ENCODE results near the gene CLRN1. TPM values are rescaled to one million over a fixed set of nuclear protein-coding genes. Genes with fewer than 3 reads are reported as not detected.
"Not testable (repeated sequence)": the region's sequence is repeated elsewhere in the genome, so short reads cannot be mapped to it uniquely, and the experiment has no call there.

CLRN1 gene
- total RNA-seq, 1 experiment from 2014 or later = not detected

- H3K9me3 Mint-ChIP-seq (ENCODE audit: unreplicated experiment) = no peaks in the 10 kb centered on the region
- no peaks in the 10 kb centered on the region for H3K27me3 ChIP-seq (replicated peaks; ENCODE audit: control insufficient read depth, insufficient read depth, low read length)
- no peaks in the 10 kb centered on the region for H3K36me3 Mint-ChIP-seq (ENCODE audit: insufficient read depth, unreplicated experiment)
- no TSS peak for BruUV-seq (replicated peaks)
- no peak overlapping the region for H3K4me3 Mint-ChIP-seq (ENCODE audit: unreplicated experiment)
- H3K27me3 Mint-ChIP-seq (ENCODE audit: insufficient read depth, unreplicated experiment) = peaks cover 21% of the 10 kb centered on the region
- H3K36me3 ChIP-seq (ENCODE audit: control insufficient read depth, insufficient read depth, low read length) = no peaks in the 10 kb centered on the region
- CTCF ChIA-PET = no interaction called here
- H3K4me3 ChIP-seq (ENCODE audit: low read depth, low read length) = no peak overlapping the region
- DNase-seq = no peak
- intact Hi-C loops (cut with micrococcal nuclease; ENCODE audit: unreplicated experiment) = no loop called here
- TF ChIP-seq CTCF (IDR thresholded peaks at IDR 0.05; ENCODE audit: insufficient read depth in 1 of 2, low read depth in 1 of 2, low read length in 1 of 2, severe bottlenecking in 1 of 2, unreplicated experiment in 1 of 2) = no peak
- H3K27ac Mint-ChIP-seq (ENCODE audit: unreplicated experiment) = no peak overlapping the region
- POLR2A ChIA-PET = no interaction called here
- H3K4me1 ChIP-seq = no peaks in the 10 kb centered on the region
- H3K9me3 ChIP-seq = no peaks in the 10 kb centered on the region
- H3K4me1 Mint-ChIP-seq (ENCODE audit: low read depth, unreplicated experiment) = no peaks in the 10 kb centered on the region
These were observed 23.0 kb upstream of the CLRN1 start for GRCh38 chr3:150995510-150995909.

- Mint-ChIP-seq H3K27me3 (ENCODE audit: insufficient read depth, unreplicated experiment) (peaks cover 30% of the 10 kb centered on the region), H3K4me1 (ENCODE audit: low read depth, unreplicated experiment) (no peaks in the 10 kb centered on the region), H3K36me3 (ENCODE audit: insufficient read depth, unreplicated experiment) (no peaks in the 10 kb centered on the region), H3K9me3 (ENCODE audit: unreplicated experiment) (no peaks in the 10 kb centered on the region), H3K27ac (ENCODE audit: unreplicated experiment) (no peak overlapping the region), H3K4me3 (ENCODE audit: unreplicated experiment) (no peak overlapping the region)
- Histone ChIP-seq H3K9me3 (peaks cover 4% of the 10 kb centered on the region), H3K4me1 (no peaks in the 10 kb centered on the region), H3K36me3 (ENCODE audit: control insufficient read depth, insufficient read depth, low read length) (no peaks in the 10 kb centered on the region), H3K4me3 (ENCODE audit: low read depth, low read length) (no peak overlapping the region), H3K27me3 (replicated peaks; ENCODE audit: control insufficient read depth, insufficient read depth, low read length) (no peaks in the 10 kb centered on the region)
- DNase-seq = no peak
- POLR2A ChIA-PET = no interaction called here
- CTCF ChIA-PET = no interaction called here
- intact Hi-C loops (cut with micrococcal nuclease; ENCODE audit: unreplicated experiment) = no loop called here
- no TSS peak for BruUV-seq (replicated peaks)
- TF ChIP-seq CTCF (IDR thresholded peaks at IDR 0.05; ENCODE audit: insufficient read depth in 1 of 2, low read depth in 1 of 2, low read length in 1 of 2, severe bottlenecking in 1 of 2, unreplicated experiment in 1 of 2) = no peak
These were observed 16.7 kb upstream of the CLRN1 start for GRCh38 chr3:150989208-150989607.

GRCh38 chr3:150988395-150988794 is 15.9 kb upstream of the CLRN1 start:
- DNase-seq; H3K4me3 ChIP-seq (ENCODE audit: low read depth, low read length); POLR2A ChIA-PET; H3K27me3 ChIP-seq (replicated peaks; ENCODE audit: control insufficient read depth, insufficient read depth, low read length); intact Hi-C loops (cut with micrococcal nuclease; ENCODE audit: unreplicated experiment); H3K4me1 Mint-ChIP-seq (ENCODE audit: low read depth, unreplicated experiment); BruUV-seq (replicated peaks); H3K4me3 Mint-ChIP-seq (ENCODE audit: unreplicated experiment); H3K9me3 Mint-ChIP-seq (ENCODE audit: unreplicated experiment); H3K27ac Mint-ChIP-seq (ENCODE audit: unreplicated experiment); CTCF ChIA-PET; H3K9me3 ChIP-seq; H3K36me3 ChIP-seq (ENCODE audit: control insufficient read depth, insufficient read depth, low read length); H3K36me3 Mint-ChIP-seq (ENCODE audit: insufficient read depth, unreplicated experiment); H3K4me1 ChIP-seq: not testable (repeated sequence)
- H3K27me3 Mint-ChIP-seq (ENCODE audit: insufficient read depth, unreplicated experiment) = peaks cover 36% of the 10 kb centered on the region

- Histone ChIP-seq H3K9me3 (peaks cover 4% of the 10 kb centered on the region), H3K4me1 (no peaks in the 10 kb centered on the region), H3K36me3 (ENCODE audit: control insufficient read depth, insufficient read depth, low read length) (no peaks in the 10 kb centered on the region), H3K4me3 (ENCODE audit: low read depth, low read length) (no peak overlapping the region), H3K27me3 (replicated peaks; ENCODE audit: control insufficient read depth, insufficient read depth, low read length) (no peaks in the 10 kb centered on the region)
- TF ChIP-seq CTCF (IDR thresholded peaks at IDR 0.05; ENCODE audit: insufficient read depth in 1 of 2, low read depth in 1 of 2, low read length in 1 of 2, severe bottlenecking in 1 of 2, unreplicated experiment in 1 of 2) = no peak
- intact Hi-C loops (cut with micrococcal nuclease; ENCODE audit: unreplicated experiment) = no loop called here
- no TSS peak for BruUV-seq (replicated peaks)
- Mint-ChIP-seq H3K27me3 (ENCODE audit: insufficient read depth, unreplicated experiment) (peaks cover 32% of the 10 kb centered on the region), H3K27ac (ENCODE audit: unreplicated experiment) (no peak overlapping the region), H3K4me1 (ENCODE audit: low read depth, unreplicated experiment) (no peaks in the 10 kb centered on the region), H3K4me3 (ENCODE audit: unreplicated experiment) (no peak overlapping the region), H3K36me3 (ENCODE audit: insufficient read depth, unreplicated experiment) (no peaks in the 10 kb centered on the region), H3K9me3 (ENCODE audit: unreplicated experiment) (no peaks in the 10 kb centered on the region)
- CTCF ChIA-PET = no interaction called here
- POLR2A ChIA-PET = no interaction called here
- no peak for DNase-seq
These were observed 13.2 kb upstream of the CLRN1 start for GRCh38 chr3:150985711-150986110.
